HG02970 (cell line): ENCODE data around the gene CRIP3.

ENCODE experiments used
- ATAC-seq: cut with Tn5 transposase; IDR thresholded peaks from one replicate; pipeline ENCODE4 v1.9.1; 2021; ENCODE audit warnings: mild to moderate bottlenecking, moderate library complexity, moderate number of reproducible peaks; ENCODE audit not compliant: unreplicated experiment, low FRiP score

CRIP3 gene

DNA sequence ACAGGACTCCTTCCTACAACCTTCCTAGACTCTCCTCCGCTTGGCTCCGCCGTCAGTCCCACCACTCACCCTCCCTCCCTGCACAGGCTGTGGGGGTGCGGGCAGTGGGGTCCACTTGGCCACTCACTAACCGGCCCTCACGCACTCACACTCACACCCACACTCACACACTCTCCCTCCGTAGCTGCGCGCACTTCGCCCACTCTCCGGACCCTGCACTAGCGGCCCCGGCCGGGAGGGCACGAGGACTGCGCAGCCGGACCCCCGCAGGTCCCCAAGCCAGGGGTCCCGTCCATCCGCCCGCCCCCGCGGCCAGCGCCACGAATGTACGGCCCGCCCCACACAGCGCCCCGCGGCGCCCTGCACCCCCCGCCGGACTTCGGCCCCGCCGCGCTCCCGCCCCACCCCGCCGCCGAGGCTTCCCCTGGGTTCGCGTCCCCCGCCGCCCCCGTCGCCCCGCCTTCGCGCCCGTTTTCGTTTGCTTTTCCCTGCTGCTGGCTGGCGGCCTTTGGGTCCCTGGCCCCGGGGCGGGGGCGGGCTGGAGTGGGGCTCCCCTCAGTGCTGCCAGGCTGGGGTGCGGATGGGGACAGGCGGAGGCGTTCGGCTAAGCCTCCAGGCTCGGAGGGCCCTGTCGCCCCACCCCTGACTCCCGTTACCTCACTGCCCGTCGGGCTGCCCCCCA, 33.6 kb downstream of the CRIP3 start:
- ATAC-seq, result no peak

GRCh38 chr6:43274127-43274915, 34.3 kb downstream of the CRIP3 start:
- ATAC-seq, result no peak

- ATAC-seq, result no peak
Observed at GRCh38 chr6:43273707-43274106, 34.9 kb downstream of the CRIP3 start.

- no peak for ATAC-seq
Observed at GRCh38 chr6:43271944-43272343, 36.7 kb downstream of the CRIP3 start.

DNA sequence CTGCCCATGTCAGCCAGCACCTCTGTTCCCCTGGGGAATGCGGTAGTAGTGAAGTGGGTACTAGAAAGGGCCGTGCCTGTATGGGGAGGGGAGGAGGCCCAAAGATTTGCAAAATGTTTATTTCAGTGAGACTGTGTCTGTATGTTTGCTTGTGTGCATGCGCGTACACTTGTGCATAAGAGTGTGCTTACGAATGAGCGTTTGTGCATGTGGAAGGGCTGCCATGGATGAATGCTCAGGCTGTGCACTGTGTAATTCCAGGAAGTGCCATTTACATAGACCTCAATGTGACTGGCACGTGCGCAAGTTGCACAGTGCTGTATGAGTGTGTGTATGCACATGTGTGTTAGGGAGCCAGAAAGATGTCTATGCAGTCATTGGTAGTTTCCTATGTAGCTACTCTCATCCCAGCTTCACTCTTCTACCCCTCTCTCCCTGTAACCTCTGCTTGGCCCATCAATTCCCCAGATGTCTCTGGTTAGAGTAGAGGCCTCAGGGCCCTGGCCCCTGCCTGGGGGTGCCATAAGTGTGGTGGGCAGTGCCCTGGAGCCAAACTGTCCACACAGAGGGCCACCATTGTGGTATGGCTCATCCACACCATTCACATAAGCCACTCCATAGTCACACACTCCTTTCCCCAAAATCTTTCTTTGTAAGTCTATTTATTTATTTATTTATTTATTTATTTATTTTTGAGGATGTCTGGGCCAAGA, 37.4 kb downstream of the CRIP3 start:
- ATAC-seq, result no peak

- ATAC-seq, result no peak
Observed at GRCh38 chr6:43269273-43270007, 39.2 kb downstream of the CRIP3 start.

GRCh38 chr6:43268782-43269272, 39.8 kb downstream of the CRIP3 start:
- ATAC-seq, result no peak

GRCh38 chr6:43268355-43268700, 40.3 kb downstream of the CRIP3 start:
- ATAC-seq, result no peak

GRCh38 chr6:43267619-43268354, 40.8 kb downstream of the CRIP3 start:
- no peak for ATAC-seq

GRCh38 chr6:43265564-43265963, 43.1 kb downstream of the CRIP3 start:
- ATAC-seq, result no peak

GRCh38 chr6:43264599-43265145, 44.0 kb downstream of the CRIP3 start:
- no peak for ATAC-seq

DNA sequence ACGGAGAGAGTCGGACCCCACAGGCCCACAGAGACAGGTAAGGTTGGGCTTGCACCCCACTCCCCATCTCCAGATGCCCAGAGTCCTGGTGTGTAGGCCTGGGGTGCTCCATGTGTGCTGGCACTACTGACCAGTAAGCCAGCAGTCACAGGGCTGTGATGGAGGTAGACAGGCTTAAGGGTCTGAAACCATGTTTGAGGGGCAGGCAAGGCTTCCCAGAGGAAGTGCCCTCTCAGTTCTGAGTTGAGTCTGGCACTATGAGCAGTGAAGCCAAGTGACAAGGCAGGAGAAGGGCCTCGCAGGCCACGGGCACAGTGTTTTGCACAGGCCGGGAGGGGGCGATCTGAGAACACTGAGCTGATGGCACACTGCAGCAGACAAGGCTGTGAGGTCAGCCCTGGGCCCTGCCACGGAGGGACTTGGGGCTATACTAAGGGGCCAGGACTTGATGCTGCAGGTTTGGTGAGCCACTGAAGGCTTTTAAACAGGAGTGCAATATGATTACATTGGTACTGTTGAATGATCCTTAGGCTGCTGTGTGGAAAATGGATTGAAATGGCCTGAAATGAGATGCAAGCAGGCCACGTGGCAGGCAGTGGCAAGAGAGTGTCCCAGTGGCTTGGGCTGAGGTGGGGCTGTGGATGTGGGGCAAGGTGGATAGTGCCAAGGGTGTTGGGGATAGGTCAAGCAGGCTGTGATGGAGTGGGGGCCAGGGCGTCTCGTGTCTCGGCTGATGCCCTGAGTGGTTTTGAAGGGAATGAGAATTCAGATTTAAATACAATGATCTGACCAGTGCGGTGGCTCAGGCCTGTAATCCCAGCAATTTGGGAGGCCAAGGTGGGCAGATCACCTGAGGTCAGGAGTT, 45.1 kb downstream of the CRIP3 start:
- ATAC-seq, result no peak

GRCh38 chr6:43262780-43263313, 45.8 kb downstream of the CRIP3 start:
- ATAC-seq, result no peak

DNA sequence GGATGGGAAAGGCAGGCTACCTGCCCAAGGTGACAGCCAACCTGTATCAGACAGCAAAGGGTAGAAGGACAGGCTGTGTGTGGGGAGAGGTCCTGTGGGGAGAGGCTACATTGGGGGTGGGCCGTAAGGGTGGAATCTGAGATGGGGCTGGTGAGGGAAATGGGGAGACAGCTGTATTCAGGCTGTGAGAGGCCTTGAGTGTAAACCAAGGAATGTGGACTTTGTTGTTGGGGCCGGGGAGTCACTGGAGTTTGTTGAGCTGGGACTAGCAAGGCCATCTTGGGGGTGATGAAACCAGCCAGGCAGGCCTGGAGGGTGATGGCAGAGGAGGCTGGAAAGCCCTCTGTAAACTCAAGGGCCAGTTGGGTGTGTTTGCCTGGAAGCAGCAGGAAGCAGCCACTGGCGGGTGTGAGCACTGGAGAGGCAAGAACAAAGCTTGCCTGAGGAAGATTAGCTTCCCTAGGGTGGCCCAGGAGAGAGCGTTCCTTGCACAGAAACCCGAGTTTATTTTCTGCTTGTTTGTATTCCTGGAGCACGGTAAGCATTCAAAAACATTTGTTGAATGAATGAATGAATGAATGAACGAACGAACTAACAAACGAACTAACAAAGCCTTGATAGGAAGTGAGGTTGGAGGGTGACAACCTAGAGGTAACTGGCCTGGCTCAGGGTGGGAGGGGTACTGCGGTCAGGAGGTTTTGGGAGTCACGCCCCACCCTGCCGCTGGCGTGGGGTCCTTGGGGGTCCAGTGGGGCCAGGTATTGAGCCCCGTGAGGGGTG, 46.4 kb downstream of the CRIP3 start:
- no peak for ATAC-seq

DNA sequence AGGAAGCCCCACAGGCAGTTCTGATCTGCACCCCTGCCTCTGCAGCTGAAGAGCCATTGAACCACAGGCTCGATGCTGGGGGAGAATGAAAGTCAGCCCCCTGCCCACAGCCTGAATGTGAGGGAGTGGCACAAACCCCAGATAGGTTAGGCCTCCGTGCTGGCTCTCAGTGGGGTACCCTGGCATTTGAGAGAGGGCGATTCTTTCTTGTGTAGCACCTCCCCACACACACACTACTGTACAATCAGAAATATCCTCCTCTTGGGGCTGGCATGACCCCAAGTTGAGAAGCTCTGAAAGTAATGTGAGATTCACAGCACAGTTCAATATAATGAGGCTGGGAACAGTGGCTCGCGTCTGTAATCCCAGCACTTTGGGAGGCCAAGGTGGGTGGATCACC, 47.4 kb downstream of the CRIP3 start:
- no peak for ATAC-seq

DNA sequence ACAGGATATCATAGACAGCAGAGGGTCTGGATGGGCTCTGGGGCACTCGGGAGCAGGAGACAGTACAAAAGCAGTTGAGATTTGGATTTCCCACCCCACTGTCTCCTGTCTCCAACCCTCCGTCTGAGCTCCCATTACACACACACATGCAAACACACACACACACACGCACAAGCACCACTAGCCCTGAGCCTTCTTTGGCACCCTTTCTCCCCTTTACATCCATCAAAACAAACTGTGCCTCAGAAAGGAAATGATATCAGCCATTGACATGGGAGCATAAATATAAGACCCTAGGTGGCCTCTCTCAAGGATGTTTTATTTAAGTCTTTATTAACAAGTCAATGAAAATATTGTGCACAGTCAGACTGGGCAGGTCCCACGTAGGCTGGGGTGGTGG, 47.8 kb downstream of the CRIP3 start:
- ATAC-seq, result no peak

DNA sequence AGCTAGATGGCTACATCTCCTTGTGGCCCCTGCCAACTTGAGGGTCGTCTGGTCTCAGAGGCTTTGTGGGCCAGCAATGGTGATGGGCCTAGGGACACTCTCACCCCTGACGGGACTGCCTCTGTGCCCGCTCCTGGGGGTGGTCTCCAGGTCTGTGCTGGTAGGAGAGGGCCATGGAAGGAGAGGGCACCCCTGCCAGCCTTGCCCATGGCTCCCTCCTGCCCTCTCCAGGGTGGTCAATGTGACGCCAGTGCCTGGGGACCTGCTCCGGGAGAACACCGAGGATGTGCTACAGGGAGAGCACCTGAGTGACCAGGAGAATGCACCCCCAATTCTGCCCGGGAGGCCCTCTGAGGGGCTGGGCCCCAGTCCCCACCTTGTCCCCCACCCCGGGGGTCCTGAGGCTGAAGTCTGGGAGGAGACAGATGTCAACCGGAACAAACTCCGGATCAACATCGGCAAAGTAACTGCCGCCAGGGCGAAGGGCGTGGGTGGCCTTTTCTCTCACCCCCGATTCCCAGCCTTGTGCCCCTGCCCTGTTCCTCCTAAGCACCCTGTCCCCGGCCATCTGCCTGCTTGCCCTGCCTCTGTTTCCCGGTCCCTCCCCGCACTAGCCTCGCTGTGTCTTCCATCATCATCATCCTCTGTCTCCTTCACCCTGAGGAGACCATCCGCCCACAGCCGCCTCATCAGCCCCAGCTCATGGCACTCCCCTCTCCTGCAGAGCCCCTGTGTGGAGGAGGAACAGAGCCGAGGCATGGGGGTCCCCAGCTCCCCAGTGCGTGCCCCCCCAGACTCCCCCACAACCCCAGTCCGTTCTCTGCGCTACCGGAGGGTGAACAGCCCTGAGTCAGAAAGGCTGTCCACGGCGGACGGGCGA, 49.6 kb downstream of the CRIP3 start:
- no peak for ATAC-seq
